ENCODE data around the gene MPL.

MPL gene

DNA sequence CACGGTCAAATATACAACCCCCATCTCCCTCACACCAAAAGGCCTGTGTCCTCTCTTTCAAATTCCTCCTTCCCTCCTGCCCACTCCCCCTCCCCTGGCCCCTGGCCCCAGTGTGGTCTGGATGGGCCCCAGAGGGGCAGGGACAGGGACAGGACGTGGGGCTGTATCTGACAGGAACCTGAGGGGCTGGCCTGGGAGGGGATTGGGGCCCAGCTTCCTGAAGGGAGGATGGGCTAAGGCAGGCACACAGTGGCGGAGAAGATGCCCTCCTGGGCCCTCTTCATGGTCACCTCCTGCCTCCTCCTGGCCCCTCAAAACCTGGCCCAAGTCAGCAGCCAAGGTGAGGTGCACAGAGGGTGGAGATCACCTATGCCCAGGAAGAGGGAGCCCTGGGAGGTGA lies at the start of gene MPL:
Gene MPL, plus strand, starts transcription at position 231 of the 400 bp plus-strand sequence. Its CDS starts 31 bp downstream, at position 262.
- DNase-seq (ENCODE audit: low spot score): no peak

DNA sequence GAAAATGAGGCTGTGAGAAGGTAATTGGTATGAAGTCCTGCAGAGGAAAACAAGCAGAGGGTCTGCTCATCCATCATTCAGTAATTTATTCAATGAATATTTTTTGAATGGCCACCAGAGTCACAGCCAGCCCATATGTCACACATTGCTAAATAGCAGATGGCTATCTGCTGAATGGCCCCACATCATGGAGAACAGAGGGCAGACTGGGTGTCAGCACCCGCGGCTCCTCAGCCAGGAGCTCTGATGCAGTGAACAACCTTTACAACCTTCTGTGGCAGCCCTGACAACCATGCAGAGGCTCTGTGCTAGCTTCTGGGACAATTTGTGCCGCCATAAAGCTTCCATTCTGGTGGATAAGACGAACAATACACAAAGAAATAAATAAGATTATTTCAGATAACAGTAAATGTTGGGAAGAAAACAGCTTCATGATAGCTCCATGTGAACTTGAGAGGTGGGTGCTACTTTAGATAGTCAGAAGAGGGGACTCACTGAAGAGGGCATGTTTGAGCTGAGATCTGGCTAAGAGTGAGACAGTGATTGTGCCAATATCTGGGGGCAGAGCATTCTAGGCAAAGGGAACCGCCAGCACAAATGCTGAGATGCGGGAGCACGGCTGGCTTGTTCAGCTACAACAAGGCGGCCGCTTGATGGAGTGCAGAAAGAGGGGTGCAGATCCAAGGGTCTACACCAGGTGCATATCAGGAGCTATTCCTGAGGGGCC lies 49.4 kb upstream of the MPL start:
- DNase-seq (ENCODE audit: low spot score): no peak

DNA sequence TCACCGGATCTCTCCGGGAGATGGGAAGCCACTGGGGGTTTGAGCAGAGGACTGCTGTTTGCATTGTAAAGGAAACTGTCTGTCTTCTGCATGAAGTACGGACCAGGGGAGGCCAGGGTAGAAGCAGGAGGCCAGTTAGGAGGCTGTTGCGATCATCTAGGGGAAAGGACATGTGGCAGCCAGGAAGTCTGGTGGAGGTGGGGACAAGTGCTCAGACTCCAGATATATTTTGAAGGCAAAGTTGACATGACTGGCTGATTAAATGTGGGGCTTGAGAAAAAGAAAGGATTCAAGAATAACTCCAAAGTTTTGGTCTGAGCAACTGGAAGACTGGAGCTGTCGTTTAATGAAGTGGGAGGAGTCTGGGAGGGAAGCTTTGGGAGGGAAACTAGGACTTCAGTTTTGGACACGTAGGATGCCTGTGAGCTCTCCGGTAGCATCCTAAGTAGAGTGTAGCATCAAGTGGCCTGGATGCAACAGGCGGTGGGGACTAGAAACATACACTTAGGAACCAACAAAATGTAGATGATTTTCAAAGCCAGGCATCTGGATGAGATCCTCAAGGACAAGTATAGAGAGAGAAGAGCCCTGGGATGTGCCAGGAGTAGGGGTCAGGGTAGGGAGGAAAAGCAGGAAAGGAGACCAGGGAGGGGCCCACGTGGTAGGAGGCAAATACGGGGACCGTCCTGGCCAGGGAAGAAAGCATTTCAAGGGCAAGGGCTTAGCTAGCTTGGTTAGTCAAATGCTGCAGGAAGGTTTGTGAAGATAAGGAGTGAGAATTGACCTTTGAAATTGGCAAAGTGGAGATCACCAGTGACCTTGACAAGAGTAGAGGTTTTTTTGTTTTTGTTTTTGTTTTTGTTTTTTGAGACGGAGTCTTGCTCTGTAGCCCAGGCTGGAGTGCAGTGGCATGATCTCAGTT lies 48.6 kb upstream of the MPL start:
- DNase-seq (ENCODE audit: low spot score): no peak

DNA sequence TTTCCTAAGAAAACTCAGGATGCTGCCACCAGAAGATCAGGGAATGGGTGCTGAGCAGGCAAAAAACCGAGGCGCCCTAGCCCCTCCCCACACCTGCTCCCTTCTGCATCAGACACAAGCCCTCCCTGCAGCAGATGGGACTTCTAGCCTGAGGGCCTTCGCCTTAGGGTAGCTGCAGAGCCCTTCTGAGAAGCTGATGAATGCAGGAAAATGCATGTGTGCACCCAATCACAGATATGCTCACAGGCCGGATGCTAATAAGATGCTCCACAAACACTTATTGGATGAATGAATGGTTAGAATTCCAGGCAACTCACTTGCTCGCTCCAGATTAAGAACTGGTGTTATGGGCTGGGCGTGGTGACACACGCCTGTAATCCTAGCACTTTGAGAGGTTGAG lies 45.4 kb upstream of the MPL start:
- DNase-seq (ENCODE audit: low spot score): no peak

DNA sequence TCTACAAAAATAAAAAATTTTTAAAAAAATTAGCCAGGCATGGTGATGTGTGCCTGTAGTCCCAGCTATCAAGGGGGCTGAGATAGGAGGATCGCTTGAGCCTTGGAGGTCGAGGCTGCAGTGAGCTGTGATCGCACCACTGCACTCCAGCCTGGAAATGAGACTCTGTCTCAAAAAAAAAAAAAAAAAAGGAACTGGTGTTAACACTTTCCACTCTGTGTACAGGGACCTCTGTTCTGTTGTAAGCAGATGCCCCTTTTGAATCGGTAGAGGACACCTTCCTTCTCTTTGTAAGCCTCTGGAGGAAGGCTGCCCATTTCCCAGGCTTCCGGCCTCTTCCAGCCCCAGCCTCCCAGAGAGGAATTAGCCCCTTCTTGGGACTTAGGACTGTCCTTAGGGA lies 44.9 kb upstream of the MPL start:
- DNase-seq (ENCODE audit: low spot score): no peak

DNA sequence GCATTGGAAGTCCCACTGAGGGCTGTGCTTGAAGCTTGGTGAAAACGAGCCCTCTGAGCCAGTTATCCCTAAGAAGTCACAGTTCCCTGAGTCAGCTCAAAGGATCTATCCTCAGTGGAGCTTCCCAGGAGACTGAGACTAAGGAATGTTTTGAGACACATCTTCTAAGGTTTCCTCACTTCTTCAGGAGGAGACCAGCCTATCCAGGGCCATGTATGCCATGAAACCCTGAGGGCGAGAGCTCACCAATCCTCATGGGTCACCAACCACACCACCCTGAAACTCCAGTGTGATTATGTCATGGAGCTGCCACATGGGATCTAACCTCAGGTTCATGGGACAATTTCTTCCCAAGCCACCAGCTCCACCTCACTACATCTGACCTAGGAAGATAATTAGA lies 44.4 kb upstream of the MPL start:
- DNase-seq (ENCODE audit: low spot score): no peak

DNA sequence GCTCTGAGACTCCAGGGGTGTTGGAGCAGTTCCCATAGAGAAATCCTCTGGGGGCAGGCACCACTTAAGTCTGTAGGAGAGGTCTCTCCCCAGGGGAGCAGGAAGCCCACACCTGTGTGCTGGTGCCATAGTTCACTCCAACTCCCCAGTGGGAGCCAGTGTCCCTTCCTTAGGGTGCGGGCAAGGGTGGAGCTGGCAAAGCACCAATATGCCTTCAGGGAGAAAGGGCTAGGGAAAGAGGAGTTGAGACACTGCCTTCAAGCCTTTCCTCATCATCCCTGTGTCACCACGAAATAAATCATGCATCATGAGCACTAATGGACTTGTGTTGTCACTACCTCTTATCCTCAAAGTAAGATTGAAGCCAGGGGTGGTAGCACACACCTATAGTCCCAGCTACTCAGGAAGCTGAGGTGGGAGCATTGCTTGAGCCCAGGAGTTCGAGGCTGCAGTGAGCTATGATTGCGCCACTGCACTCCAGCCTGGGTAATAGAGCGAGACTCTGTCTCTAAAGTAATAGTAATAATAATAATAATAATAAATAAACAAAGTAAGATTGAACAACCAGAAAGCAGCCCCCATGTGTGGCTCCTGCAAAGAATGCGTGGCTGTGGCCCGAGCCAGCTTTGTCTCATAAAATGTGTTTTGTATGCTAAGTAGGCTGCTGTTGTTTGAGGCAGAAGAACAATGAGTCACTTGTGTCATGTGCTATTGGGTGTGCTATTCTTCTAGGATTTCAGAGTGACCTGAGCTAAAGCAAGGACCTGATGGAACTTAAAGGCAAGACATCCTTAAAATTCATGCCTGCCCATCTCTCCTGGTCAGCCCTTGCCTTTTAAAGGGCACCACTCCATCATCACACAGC lies 43.5 kb upstream of the MPL start:
- DNase-seq (ENCODE audit: low spot score): no peak

DNA sequence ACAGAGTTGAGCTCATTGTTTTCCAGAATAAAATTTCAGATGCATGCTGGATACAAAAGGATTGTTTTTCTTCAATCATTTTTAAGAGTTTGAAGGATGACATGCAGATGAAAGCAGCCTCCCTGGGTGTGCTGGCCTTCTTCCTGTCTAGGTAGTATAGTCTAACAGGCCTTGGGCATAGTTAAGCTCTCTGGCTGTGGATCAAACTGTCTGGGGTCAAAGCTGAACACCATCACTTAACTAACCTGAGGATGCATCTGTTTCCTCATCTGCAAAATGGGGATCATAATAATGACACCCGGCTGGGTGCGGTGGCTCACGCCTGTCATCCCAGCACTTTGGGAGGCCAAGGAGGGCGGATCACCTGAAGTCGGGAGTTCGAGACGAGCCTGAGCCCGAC lies 42.9 kb upstream of the MPL start:
- DNase-seq (ENCODE audit: low spot score): no peak

DNA sequence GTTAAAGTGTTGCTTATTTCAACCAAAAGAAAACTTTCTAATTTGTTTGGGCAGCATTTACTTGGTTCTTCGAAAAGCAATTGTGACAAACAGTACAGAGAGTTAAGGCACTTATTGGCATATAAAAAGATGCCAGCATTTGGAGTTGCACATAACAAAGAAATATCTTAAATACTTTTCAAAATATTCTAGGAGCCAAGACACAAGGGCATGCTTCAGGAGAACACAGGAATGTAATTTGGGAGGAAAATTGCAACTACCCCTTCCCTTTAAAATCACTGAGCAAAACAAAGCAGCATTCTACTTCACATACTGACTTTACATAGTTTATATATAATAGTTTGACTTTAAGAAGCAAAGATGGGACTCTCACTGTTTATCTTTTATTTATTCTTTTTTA lies 41.4 kb upstream of the MPL start:
- DNase-seq (ENCODE audit: low spot score): no peak

DNA sequence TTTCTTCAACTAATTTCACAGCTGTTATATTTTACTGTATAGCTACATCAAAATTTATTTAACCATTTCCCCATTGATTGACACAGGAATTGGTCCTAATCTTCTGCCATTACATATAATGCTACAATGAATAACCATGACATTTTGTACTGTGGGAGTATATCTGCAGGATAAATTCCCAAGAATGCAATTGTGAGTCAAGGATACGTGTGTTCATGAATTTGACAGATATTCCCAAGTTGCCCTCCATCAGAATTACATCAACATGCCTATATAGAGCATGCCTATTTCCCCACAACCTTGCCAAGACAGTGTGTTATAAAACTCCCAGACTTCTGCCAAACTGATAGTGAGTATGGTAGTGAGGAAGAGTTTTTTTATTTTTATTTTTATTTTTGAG lies 39.6 kb upstream of the MPL start:
- DNase-seq (ENCODE audit: low spot score): no peak

DNA sequence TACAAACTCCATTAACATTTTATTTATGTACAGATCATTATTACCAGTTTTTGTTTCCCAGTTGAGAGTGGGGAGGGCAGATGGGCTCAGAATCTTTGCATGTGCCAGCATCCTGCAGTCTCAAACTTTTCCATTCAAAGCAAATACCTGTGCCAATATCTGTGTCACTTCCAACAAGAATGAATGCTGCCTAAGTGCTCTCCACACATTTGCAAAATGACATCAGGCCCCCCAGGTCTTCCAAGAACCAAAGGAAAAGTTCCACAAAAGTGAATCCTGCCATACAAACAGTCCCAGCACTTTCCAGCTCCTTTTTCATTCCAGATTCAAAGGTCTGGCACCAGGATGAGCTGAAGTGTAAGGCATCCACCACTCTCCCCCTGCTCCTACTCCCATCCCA lies 38.5 kb upstream of the MPL start:
- DNase-seq (ENCODE audit: low spot score): no peak

DNA sequence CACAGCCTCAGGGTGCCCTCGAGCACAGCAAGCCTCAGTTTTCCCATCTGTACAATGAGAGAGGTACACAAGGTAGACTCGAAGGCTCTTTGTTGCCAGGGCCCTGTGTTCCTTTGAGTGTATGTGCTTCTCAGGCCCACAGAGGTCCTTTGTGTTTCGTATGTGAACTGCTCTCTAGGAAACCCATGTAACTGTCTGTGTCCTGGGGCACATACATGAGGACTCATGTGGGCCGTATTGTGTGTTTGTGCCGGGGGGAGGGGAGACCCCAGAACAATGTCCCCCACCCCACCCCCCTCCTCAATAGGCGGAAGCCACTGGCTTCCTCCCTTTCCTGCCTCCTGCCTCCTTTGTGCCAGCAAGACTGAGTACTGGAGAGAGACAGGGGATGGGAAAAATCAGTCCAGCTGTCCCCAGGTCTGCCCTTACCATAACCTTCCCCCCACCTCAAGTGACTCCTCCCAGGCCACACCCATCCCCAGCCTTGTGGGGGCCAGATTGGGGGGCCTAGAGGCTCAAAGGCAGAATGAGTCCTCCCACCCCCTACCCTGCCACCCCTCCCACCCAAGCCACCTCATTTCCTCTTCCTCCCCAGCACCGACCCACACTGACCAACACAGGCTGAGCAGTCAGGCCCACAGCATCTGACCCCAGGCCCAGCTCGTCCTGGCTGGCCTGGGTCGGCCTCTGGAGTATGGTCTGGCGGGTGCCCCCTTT lies 37.1 kb upstream of the MPL start, which contains the start of gene TIE1:
Gene TIE1, plus strand, starts transcription at position 605 of the 717 bp plus-strand sequence. Its CDS starts 90 bp downstream, at position 695.
- DNase-seq (ENCODE audit: low spot score): no peak

DNA sequence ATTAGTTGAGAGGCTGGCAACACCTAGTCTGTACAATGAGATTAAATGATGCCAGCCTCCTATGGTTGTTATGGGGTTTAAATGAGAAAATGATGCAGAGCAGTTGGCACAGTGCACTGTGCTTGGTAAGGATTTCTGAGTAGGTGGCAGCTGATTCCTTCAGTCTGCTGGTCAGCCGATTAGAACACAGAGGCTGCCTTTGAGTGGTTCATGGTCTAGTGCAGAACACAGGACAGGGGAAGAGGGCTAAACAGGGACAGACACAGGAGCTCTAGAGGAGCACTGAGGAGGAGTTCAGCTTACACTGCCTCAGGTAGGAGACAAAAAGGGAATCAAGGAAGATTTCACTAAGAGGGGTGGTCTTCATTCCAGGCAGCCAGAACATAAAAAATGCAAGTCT lies 35.4 kb upstream of the MPL start:
- DNase-seq (ENCODE audit: low spot score): no peak

DNA sequence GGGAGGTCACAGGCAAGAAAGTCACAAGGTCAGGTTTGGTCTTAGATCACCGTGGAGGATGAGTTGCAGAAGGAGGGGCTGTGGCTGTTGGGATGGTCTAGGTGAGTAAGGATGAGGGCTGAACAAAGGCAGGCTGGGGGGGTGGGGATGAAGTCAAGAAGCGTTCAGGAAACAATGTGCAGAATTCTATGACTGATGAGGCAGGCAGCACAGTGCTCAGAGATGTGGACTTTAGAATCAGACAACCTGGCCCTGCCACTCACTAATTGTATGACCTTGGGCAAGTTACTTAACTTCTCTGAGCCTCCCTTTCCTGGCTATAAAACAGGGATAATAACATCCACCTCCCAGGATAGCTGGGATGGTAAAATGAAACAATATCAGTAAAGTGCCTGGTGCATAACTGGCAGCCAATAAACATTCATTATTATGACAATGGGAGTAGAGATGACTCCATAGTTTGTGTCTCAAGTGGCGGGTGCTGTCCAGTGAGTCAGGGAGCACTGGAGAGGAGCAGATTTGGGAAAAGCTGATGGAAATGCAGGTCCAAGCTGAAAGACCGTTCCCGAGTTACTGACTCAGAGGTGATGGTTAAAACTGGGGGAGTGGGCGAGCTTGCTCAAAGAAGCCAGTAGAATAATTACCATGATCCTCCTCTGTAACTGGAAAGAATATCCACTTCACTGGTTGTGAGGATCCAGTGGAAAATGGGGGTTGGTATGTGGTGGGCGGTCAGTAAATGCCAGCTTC lies 34.7 kb upstream of the MPL start:
- DNase-seq (ENCODE audit: low spot score): no peak

DNA sequence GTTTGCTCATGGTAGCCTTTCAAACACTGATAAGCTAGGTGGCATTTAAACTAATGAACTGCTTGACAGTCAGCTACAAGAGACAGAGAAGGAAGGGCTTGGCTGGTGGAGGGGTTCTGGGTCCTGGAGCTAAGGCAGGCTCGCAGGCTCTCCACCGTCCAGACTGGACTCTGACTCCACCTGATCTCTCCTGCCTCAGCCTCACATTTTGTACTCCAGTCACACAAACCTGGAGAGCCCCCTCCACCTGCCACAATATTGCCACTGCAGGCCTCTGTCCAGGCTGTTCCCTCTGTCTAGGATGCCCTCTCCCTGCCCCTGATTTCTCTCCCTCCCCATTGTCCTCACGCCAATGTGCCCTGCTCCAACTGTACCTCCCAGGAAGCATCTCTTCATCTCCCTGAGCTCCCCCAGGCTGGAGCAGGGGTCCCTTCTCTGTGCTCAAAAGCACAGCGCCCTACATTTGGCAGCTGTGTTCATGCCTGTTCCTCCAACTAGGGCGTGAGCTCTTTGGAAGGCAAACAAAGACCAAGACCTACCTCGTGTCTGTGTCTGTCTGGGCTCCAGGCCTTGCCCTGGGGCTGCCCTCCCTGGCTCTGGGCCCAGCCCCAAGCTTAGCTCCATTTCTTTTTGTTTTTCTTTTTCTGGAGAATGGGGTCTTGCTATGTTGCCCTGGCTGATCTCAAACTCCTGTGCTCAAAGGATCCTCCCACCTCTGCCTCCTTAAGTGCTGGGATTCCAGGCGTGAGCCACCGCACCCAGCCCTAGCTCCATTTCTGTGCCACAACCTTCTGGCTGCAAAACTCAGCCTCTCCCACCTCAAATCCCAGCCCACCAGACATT lies 33.9 kb upstream of the MPL start:
- DNase-seq (ENCODE audit: low spot score): no peak

DNA sequence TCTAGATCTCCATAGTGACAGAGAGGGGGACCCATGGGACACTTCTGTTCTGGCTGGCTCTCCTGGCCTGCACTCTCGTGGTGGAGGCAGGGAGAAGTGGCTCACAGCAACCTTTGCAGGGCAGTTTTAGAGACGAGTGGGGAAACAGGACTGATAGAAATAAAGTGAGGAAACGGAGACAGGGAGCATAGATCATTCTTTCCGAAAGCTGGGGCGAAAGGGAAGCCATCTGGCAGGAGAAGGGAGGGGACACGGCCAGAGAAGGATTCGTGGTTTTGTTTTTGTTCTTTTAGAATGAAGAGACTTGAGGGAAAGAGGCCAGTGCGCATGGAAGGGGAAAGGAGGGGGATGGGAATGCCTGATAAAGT lies 33.3 kb upstream of the MPL start:
- DNase-seq (ENCODE audit: low spot score): no peak

DNA sequence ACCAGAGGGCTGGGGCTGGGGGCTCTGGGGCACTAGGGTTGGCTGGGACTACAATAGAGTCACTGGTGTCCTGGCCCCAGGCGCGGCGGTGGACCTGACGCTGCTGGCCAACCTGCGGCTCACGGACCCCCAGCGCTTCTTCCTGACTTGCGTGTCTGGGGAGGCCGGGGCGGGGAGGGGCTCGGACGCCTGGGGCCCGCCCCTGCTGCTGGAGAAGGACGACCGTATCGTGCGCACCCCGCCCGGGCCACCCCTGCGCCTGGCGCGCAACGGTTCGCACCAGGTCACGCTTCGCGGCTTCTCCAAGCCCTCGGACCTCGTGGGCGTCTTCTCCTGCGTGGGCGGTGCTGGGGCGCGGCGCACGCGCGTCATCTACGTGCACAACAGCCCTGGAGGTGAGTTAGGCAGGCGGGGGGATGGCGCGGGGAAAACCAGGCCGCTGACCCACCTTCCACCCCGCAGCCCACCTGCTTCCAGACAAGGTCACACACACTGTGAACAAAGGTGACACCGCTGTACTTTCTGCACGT lies 32.8 kb upstream of the MPL start:
- DNase-seq (ENCODE audit: low spot score): no peak

DNA sequence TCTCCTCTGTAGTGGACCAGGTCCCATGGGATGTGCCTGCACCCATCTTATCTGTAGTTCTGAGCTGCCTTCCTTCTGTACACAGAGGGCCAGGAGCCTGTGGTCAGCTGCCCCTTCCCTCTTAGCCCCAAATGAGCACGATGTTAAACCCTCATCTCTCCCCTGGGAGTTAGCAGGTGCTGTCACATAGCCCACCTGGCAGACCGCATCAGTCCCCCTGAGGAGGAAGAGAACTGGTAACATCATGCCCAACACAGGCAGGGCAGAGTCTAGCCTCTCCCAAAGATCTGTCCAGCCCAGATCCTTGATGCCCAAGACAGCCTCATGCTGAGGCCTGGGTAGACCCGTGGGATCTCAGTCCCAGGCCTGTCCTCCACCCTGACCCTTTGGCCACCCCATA lies 32.2 kb upstream of the MPL start:
- no peak for DNase-seq (ENCODE audit: low spot score)

DNA sequence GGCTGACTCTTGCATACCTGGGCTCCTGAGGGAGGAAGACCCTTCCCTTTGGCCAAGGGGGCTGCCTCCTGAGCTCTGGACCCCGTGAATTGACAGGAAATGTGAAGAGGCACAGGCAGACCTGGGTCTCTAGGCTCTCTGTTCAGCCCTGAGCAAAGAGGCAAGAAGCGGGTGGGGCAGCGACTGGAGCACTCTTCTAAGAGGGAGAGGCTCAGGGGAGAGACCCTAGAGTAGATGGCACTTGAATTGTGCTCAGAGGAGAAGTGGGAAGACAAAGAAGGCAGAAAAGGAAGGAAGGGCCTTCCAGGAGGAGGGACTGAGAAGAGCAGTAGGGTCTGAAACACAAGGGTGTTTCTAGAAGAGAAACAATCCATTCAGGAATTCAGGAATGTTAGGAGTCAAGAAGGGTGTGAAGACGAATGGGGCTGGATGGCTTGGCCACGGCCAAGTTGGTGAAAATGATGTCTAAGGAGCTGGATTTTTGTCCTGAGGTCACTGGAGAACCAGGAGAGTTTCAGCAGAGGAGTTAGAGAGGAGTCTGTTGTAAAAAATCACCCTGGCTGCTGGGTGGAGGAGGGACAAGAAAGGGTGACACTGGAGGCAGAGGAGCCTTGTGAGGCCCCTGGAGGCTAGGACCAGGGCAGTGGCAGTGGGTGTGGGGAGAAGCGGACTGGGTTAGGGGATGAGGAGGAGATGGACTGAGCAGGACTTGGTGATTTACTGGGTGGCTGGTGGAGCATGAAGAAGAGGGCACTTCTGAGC lies 31.5 kb upstream of the MPL start:
- DNase-seq (ENCODE audit: low spot score): no peak

Measured in activated CD4-positive, alpha-beta T cell treated with anti-CD3 and anti-CD28 coated beads, Interleukin-2, Interleukin-4, amounts not matched to agents 100 ng/mL and 50 ng/mL, durations not matched to agents 16 hours and 8 hours (primary cell).